Adrenal gland (tissue), 12 donors: ENCODE data around the gene CACNA1C. TPM values are rescaled to one million over a fixed set of nuclear protein-coding genes. Genes with fewer than 3 reads are reported as not detected.
A peak's percentile ranks its signal among the peaks of the same experiment; 100 is the strongest.

Experiments used
- DNase-seq, 7 donors: peaks; one replicate each; pipeline ENCODE4 v3.0.0-alpha.2; 2019 to 2020
- H3K27ac ChIP-seq, 5 donors: fragments of 200-600 bp; sonication (generic) in 4 of 5; 1 replicate in 3 of 5; 2 replicates in 2 of 5; pipeline versions ENCODE4 v1.5.1 to v1.8.0; 2016 to 2020; ENCODE audit warnings: mild to moderate bottlenecking in 1 of 5
- H3K27me3 ChIP-seq: fragments of 200-600 bp; 2 replicates; pipeline ENCODE4 v1.8.0; 2021
- H3K36me3 ChIP-seq, 2 donors: fragments of 200-600 bp; replicated peaks in 1 of 2; 1 replicate in 1 of 2; 2 replicates in 1 of 2; pipeline versions ENCODE4 v1.5.1 to v1.8.0; 2018 to 2022
- H3K4me1 ChIP-seq, 2 donors: fragments of 200-600 bp; replicated peaks in 1 of 2; 1 replicate in 1 of 2; 2 replicates in 1 of 2; pipeline versions ENCODE4 v1.5.1 to v1.8.0; 2018 to 2021
- H3K4me3 ChIP-seq, 4 donors: fragments of 200-600 bp; sonication (generic) in 3 of 4; one replicate each; pipeline ENCODE4 v1.5.1; 2016 to 2018
- H3K9me3 ChIP-seq, 3 donors: fragments of 200-600 bp; sonication (generic) in 1 of 3; replicated peaks in 1 of 3; 1 replicate in 2 of 3; 2 replicates in 1 of 3; pipeline versions ENCODE4 v1.5.1 to v1.8.0; 2016 to 2021
- POLR2A ChIP-seq, 2 donors: fragments of 450-650 bp; IDR thresholded peaks; one replicate each; pipeline ENCODE4 v1.6.1; 2017; ENCODE audit warnings: antibody characterized with exemption in 2 of 2, mild to moderate bottlenecking in 2 of 2, moderate library complexity in 1 of 2
- WGBS, 4 donors: extraction: QIAGEN DNeasy Blood & Tissue Kit in 2 of 4; methylation state at CpG; one replicate each; pipeline versions ENCODE4 v1.1.5 to v1.1.7; 2013 to 2017; 5-methylcytosine and 5-hydroxymethylcytosine counted together
- intact Hi-C, 2 donors: fragments of 100-400 bp; cut with DNase I; formaldehyde crosslinking; loops; one replicate each; pipeline versions ENCODE4 v1.14.1 to v1.15.0; 2022 to 2023
- polyA plus RNA-seq, 3 donors: library from polyadenylated mRNA; stranded (reverse); fragments of 200-250 nt in 2 of 3; fragments of 350-450 nt in 1 of 3; fragmentation: Illumina TruSeq in 1 of 3; extraction: RNeasy Lipid Tissue Mini Kit (QIAGEN cat#74804) in 1 of 3; gene quantifications; one replicate each; pipeline ENCODE4 v1.2.3, GENCODE V29; 2013 to 2014
- total RNA-seq, 9 donors: library from RNA; depleted of rRNA in 4 of 9; stranded (reverse); fragments of >200 nt in 4 of 9; fragments of 120-200 nt in 1 of 9; fragmentation: NEBNext Ultra II Directional in 1 of 9; extraction: Animal tissue kit (Norgen Biotek cat#: 25700) in 1 of 9; gene quantifications; one replicate each; pipeline versions ENCODE4 v1.1.0 to v1.2.4, GENCODE V29; 2013 to 2023
- TF ChIP-seq, protein P1 (sequence below), 6 experiments: fragments of 450-650 bp in 4 of 6; fragments of 200-600 bp in 2 of 6; sonication (generic) in 1 of 6; IDR thresholded peaks; 1 replicate in 5 of 6; 2 replicates in 1 of 6; pipeline versions ENCODE4 v1.5.1 to v1.8.0; 2016 to 2021; ENCODE audit warnings: antibody characterized with exemption in 6 of 6, mild to moderate bottlenecking in 2 of 6, moderate library complexity in 1 of 6
- donor health status: healthy with polysubstance abuse.
- donor health status: Bipolar disorder and iron deficiency.
- donor health status: DM: yes; HTN: yes; CAD: no.
- donor health status: DM: no; HTN: no; CAD: no.
- donor health status: DM: no; HTN: no; CAD: no.
- donor health status: DM: yes; HTN: yes; CAD: no.

The CACNA1C gene
- total and polyA plus RNA-seq, 12 donors, result 1.4 to 5.8 (median 3.5) TPM

DNA sequence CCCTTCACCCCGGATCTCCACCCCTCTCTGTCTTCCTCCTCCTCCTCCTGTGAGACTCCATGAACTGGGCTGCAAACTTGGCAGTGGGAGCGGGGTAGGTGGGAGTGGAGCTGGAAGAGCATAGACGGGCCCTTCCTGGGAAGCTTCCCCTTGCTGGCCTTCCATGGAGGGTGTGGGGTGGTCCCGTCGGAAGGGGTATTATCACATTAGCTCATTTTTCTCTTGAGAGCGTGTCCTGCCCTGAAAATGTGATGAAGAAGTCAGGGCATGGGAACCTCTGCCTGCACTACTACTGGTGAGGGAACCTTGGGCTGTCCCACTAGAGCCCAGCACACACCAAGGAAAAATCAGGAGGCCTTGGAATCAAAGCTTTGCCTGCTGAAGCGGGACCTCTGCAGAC is 66.5 kb downstream of the CACNA1C start:
- intact Hi-C loops, result no loop called here
- Histone ChIP-seq H3K27ac (peak overlapping the region in 1 of 5 donors; percentile 40), H3K4me3 (no peak overlapping the region), H3K36me3 (no peaks in the 10 kb centered on the region), H3K4me1 (no peaks in the 10 kb centered on the region), H3K9me3 (no peaks in the 10 kb centered on the region), H3K27me3 (no peaks in the 10 kb centered on the region)
- TF ChIP-seq, protein P1, sequence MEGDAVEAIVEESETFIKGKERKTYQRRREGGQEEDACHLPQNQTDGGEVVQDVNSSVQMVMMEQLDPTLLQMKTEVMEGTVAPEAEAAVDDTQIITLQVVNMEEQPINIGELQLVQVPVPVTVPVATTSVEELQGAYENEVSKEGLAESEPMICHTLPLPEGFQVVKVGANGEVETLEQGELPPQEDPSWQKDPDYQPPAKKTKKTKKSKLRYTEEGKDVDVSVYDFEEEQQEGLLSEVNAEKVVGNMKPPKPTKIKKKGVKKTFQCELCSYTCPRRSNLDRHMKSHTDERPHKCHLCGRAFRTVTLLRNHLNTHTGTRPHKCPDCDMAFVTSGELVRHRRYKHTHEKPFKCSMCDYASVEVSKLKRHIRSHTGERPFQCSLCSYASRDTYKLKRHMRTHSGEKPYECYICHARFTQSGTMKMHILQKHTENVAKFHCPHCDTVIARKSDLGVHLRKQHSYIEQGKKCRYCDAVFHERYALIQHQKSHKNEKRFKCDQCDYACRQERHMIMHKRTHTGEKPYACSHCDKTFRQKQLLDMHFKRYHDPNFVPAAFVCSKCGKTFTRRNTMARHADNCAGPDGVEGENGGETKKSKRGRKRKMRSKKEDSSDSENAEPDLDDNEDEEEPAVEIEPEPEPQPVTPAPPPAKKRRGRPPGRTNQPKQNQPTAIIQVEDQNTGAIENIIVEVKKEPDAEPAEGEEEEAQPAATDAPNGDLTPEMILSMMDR (IDR thresholded peaks at IDR 0.05), result no peak
- TF ChIP-seq POLR2A (IDR thresholded peaks at IDR 0.05), result no peak
- DNase-seq, result no peak
- 85 to 90% (median 88%) methylated on average over 6 to 7 of the region's 7 CpGs for WGBS, 4 donors

DNA sequence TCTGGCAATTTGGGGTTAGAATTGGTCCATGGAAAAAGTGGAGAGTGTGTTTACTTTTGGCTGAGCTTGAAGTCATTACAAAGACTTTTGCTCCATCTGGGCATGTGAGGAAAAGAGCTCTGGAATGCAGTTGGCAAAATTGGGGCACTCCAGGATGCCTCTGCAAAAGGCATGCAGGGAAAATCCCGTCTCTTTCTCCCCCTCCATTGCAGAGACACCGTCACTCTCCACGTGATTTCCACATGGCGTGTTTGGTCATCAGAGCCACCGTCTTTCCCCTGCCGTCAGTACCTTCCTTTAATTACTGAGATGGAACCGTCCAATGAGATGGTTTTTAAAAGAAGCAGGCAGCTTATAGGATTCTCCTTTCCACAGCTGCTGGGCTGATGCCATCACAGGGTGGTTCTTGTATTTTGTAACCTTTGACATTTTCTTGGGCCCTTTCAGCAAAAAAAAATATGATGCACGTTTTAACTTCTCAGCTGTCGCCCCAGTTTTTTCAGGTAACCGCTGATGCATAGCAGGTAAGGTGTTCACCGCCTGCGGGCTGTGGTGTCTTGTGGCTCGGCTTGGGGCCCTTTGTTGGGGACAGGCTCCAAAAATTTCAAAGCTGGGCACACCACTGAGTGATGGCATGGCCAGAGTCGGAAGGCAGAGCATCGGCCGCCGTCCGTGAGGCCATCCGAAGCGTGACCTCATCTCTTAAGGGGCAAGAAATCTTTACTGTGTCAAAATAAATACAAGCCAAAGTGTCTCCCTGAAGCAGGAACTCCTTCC is 68.4 kb downstream of the CACNA1C start:
- Histone ChIP-seq H3K4me3 (no peak overlapping the region), H3K9me3 (no peaks in the 10 kb centered on the region), H3K4me1 (no peaks in the 10 kb centered on the region), H3K27ac (no peak overlapping the region), H3K36me3 (no peaks in the 10 kb centered on the region), H3K27me3 (no peaks in the 10 kb centered on the region)
- DNase-seq, result no peak
- 86 to 93% (median 89%) methylated on average over 20 of the region's 20 CpGs for WGBS, 4 donors
- intact Hi-C loops, result no loop called here
- TF ChIP-seq POLR2A (IDR thresholded peaks at IDR 0.05), result no peak
- TF ChIP-seq, protein P1 (IDR thresholded peaks at IDR 0.05), result no peak

DNA sequence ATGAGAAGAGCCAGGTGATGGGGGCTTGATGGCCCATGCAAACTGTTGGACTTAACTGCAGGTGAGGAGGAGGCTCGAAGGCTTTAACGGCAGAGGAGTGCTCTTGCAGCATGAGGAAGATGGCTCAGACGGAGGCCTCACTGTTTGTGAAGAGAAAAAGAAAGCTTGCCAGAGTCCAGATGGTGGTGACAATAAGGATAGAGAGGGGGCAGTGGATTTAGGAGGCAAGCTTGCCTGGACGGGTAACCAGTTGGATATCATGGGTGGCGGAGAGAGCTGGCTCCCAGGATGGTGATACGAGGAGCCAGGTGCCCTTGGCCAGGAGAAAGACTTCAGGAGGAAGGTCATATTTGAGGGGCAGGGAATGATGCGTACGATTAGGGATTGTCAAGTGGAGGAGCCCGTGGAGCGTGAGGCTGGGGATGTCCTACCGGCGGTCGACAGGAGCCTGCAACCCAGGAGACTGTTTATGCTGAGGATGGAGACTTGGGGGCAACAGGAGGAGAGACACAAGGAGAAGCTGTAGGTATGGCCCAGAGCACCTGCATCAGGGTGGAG is 71.8 kb downstream of the CACNA1C start:
- no peaks in the 10 kb centered on the region for H3K9me3 ChIP-seq
- H3K4me3 ChIP-seq, result no peak overlapping the region
- no peak for TF ChIP-seq POLR2A (IDR thresholded peaks at IDR 0.05)
- TF ChIP-seq, protein P1 (IDR thresholded peaks at IDR 0.05), result no peak
- H3K27me3 ChIP-seq, result no peaks in the 10 kb centered on the region
- H3K4me1 ChIP-seq, result no peaks in the 10 kb centered on the region
- DNase-seq, result no peak
- 84 to 93% (median 88%) methylated on average over 13 of the region's 13 CpGs for WGBS, 4 donors
- no peak overlapping the region for H3K27ac ChIP-seq
- H3K36me3 ChIP-seq, result no peaks in the 10 kb centered on the region
- intact Hi-C loops, result no loop called here

DNA sequence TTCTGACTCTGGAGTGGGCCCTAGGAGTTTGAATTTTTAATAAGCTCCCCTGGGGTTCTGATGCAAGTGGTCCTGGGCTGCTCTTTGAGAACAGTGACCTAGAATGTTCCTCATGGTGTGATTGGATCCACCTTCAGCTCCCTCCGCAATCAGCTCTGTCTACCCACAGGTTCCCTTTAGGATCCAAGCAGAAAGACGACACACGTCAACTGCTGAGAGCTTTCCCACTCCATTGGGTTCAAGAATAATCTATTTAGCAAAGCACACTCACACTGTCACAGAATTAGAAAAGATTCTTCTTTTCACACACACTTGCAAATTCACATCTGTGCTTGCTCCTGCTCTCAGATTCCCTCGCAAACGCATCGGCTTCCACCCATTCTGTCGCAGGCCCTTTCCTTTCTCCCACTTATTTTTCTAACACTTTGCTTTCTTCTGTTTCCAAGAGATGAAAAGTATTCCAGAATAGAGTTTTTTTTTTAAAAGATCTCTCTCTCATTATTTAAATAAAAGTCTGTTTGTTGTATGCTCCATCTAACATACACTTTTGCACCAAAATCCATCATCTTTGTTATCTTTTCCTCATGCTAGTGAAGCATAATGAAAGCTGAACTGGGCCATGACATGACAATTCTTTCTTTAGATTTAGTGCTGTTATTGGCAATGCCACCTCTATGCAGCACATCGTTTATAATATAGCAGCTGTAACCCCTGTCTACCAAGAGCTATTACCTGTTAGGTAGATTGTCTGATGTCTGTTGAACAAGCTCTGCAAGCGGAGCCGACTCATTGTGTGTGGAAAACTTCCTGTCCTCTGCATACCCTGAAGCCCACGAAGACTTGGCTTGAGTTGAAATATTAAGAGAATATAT is 73.1 kb downstream of the CACNA1C start:
- H3K27me3 ChIP-seq, result no peaks in the 10 kb centered on the region
- no peak for DNase-seq
- H3K27ac ChIP-seq, result no peak overlapping the region
- no peak overlapping the region for H3K4me3 ChIP-seq
- WGBS, 4 donors, result 73 to 79% (median 76%) methylated on average over 11 of the region's 11 CpGs
- H3K9me3 ChIP-seq, result no peaks in the 10 kb centered on the region
- no peaks in the 10 kb centered on the region for H3K36me3 ChIP-seq
- no peaks in the 10 kb centered on the region for H3K4me1 ChIP-seq
- intact Hi-C loops, result no loop called here
- TF ChIP-seq, protein P1 (IDR thresholded peaks at IDR 0.05), result no peak
- no peak for TF ChIP-seq POLR2A (IDR thresholded peaks at IDR 0.05)
